Umbilical cord (tissue), 2 donors: Measurements from ENCODE around the gene PDE9A. TPM values are rescaled to one million over a fixed set of nuclear protein-coding genes. Genes with fewer than 3 reads are reported as not detected.
A peak's percentile ranks its signal among the peaks of the same experiment; 100 is the strongest.

Source experiments
- DNase-seq: peaks from one replicate; pipeline ENCODE4 v3.0.0-alpha.2; 2015; ENCODE audit warnings: low spot score
- total RNA-seq: library from RNA; depleted of rRNA; stranded (reverse); fragments of >200 nt; gene quantifications from one replicate; pipeline ENCODE4 v1.2.3, GENCODE V29; 2014; ENCODE audit warnings: low replicate concordance; ENCODE audit not compliant: insufficient read depth

PDE9A gene
- total RNA-seq, 1 donor from 2014 or later, result 2.9 TPM

DNA sequence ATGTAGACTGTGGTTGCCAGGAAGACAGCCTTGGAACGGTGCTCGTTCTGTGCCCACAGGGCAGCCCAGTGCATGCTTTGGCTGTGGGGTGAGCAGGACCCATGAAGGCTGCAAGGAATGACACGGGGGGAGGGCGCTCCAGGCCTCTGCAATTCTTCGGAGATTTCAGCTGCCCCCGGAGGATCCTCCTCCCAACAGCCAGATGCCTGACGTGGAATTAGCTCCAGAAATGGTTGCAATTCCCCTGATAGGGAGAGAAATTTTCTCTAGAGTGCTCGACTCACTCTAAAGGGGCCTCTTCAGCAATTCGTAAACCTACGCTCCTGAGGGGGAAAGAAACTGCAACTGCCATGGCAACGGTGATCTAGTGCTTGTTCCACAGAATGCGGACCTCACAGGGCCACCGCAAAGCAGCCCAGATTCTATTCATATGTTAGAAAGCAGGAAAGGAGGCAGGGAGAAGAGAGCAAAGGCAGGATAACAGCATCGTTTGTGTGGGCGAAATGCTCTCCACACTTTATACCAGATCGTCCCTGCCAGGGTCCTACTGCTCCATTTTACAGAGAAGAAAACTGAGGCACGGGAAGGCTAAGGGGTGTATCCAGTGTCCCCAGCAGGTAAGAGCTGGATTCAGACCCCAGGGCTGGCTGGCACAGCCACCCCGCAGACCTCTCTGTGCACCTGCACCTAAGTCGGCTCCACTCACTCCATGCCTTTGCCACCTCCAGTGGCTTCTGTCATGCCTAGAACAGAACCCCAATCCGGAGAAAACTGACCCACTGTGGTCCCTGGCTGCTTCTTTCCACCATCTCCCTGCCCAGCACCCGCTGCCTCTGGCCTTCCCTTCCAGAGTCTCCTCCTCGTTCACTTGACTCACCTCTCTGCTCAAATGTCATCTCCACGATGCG is 11.9 kb upstream of the PDE9A start:
- peak; percentile 89 for DNase-seq

DNA sequence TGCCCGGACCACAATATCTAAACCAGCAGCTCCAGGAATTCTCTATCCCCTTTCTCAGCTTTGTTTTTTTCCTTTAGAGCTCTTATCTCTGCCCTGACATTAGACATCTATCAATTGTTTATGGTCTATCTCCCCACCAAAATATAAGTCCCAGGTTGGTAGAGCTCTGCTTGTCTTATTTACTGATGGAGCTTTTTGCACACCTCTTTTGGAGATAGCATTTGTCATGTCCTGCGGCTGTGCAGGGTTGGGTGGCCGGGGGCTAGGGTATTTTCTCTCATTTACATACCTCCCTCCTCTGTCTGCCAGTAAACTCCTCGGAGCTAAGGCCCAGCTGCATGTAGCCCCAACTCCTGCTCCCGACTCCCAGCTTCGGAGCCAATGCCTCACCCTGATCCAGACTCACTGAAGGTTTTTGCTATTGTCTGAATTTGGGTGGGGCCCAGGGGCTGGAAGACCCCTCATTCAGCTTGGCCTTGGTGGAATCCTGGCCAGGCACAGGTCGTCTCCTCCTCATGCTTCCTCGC is 11.1 kb upstream of the PDE9A start:
- DNase-seq, result no peak

DNA sequence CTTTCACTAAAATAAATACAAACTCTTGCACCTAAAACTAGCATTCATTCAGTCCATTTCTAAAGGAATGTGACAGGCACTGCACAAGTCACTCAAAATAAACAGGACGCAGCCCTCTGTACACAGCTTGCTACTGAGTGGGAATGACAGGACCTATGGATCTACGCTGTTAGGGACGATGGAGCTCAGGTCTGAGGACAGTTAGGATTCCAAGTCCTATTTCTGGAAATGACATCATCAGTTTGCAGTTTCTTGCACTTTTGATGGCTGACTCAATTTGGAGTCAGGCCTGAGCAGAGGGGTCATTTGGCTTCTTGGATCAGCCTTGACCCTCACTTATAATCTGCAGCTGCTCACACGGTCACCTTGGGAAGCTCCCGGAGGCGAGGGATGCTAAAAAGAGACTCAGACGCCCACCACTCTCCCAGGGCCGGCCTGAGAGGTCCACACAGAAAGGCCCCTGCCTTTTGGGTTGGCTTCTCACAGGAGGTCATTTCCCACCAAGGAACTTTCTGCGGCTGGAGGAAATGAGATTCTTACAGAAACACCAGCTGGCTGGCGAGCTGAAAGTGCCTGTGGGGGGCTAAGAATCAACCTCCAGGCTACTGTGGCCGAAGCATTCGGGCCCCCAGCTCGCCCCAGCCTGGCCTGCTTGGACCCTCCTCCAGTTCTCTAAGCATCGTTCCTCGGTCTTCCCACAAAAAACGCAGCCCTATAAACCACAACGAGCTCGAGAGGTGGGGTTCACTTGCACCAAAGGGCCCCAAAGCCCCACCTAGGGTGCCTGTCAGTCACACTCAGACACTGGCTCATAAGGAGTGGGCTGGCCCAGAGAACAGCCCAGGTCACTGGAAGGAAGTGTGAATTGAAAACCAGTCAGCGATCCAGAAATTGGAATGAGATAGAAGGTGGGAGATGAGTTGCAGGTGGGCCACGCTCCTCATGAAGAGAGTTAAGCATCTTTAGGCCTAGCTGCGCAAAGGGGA is 8.9 kb upstream of the PDE9A start:
- DNase-seq, result peak; percentile 54

DNA sequence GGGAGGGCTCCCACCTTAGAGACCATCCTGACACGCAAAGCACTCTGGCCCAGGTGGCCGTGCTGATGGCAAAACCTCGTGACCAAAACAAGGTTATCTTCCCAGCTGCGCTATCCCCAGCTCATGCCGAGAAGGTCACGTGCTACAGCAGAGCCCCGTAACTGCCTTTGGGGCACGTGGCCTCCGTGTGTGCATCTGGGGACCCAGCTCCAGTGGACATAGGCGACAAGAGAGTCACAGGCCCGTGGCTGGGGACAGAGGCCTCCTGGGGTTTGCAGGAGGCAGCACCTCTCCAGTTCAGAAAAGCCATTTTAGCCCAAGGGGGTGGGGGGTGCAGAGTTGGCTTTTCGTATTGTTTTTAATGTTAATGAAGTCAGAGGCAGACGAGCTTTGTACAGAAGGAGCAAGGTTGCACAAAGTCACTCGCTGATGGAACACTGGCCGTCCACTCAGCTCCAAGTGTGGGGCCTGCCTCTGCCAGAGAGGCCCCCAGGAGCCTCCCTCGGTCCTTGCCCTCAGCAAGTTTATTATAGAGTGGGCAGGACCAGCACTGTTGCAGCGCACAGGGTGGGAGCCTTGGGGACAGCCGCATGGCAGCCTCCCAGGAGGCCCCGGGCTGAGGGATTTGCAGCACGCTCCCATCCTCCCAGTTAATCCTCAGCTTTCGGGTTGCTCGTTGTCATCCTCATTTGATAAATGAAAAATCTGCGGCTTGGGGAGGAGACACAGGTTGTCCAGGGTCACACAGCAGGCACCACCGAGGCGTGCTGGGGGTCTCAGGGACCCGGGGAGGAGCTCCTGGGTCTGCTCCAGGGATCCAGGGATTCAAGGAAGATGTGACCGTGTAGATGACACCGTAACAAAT is 8.0 kb upstream of the PDE9A start:
- no peak for DNase-seq

DNA sequence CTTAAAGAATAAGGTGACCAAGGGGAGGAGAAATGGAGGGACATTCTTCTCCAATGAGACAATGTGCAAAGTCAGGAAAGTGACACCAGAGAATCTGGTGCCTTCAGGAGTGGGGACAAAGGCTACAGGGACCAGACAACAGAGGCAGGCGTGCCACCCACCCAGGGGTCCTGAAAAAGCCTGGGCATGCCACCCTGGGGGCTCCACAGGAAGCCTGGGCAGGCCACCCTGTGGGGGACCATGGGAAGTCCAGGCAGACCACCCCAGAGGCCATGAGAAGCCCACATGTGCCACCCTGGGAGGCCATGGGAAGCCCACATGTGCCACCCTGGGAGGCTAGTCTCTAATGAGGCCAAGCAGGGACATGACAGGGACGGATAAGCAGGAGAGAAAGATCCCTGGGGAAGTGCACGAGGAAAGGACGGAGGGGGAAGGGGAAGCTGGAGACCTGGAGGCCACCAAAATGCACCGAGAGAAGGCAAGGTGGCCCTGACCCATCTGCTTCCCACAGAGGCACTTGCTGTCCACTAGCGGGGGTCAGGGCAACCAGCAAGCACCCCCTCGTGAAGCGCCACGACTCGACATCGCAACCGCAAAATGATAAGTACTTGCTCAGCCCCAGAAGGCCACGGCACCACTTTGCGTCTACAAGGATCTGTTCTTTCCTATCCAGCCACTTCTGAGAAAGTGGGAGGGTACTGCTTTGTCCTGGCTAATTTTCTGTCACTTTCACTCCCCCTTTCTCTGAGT is 7.2 kb upstream of the PDE9A start:
- DNase-seq, result no peak

DNA sequence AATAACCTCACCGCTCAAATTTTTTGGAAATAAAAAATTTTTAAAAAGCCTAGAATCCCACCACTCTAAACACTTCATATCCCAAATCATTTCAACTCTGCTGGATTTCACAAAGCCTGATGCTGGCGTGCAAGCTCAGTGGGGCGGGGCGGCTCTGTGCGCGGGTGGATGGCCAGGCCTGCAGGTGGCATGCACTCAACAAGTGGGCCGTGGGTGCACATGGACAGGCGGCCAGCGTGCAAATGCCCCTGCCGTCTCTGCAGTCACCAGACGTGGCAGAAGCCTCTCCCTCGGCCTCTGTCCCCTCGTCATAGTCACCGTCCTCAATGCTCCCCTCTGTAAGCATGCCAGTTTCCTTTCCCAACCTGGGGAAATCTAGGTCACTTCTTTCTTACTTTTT is 6.6 kb upstream of the PDE9A start:
- no peak for DNase-seq

DNA sequence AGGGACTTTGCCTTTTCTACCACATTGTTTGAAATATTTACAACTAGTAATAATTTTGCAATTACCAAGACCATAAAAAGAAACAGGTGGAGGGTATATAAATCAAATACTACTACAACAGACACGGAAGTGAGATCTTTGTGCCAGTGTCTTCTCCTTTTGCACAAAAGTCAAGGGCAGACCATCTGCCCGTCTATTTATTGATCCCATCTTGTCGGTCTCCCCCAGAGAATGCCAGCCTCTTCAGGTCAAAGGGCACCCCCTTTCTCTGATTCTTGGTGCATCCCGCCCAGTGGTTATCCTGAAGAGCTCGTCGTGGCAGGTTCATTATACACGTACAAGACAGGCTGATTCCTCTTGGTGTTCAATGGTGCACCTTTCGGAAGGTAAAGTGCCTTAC is 4.8 kb upstream of the PDE9A start:
- DNase-seq, result no peak

DNA sequence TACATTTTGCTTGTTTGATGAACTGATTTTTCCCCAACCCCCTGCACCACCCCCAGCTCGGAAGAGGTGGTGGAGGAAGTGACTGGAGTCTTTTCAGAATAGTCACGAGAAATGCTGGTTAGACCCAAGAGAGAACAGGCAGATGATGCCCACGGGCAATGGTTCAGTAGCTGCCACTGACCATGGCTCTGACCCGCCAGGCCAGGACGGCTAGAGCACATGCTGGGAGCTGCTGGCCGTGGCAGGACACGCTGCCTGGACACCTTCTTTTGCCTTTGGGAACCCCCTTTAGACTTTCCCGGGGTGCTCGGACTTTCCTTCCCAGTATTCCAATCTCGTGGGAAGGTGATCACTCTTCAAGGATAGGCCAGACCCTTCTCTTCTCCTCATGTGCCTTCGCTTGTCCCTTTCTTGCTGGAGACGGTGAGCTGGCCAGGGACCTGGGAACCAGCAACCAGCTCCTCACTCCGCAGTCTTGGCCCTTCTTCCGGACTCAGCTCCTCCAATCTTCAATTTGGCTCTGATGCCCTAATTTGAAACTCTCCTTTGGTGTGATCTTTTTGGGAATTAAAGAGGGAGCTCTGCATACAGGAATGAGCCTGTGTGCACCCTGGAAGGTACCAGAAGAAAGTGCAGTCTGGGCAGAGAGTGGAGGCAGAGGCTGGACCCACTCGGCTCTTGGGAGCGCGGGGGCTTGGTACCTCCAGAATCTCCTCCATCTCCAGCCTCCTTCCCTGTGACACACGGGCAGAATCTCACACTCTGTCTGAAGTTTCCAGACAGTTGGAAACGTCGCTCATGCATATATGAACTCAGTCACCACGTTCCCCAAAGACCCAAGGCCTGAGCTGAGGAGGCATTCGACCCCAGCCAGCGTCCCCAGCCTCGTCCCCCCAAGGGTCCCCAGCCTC is 4.0 kb upstream of the PDE9A start:
- no peak for DNase-seq

DNA sequence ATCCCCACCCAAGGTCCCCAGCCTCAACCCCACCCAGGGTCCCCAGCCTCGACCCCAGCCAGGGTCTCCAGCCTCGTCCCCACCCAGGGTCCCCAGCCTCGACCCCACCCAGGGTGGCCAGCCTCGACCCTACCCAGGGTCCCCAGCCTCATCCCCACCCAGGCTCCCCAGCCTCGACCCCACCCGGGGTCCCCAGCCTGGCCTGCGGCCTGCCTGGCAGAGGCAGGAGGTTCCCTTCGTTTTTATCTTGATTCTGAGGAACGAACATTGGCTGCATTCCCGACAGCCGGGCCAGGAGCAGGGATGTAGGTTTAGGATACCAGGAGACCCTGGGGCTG is 3.4 kb upstream of the PDE9A start:
- DNase-seq, result no peak

DNA sequence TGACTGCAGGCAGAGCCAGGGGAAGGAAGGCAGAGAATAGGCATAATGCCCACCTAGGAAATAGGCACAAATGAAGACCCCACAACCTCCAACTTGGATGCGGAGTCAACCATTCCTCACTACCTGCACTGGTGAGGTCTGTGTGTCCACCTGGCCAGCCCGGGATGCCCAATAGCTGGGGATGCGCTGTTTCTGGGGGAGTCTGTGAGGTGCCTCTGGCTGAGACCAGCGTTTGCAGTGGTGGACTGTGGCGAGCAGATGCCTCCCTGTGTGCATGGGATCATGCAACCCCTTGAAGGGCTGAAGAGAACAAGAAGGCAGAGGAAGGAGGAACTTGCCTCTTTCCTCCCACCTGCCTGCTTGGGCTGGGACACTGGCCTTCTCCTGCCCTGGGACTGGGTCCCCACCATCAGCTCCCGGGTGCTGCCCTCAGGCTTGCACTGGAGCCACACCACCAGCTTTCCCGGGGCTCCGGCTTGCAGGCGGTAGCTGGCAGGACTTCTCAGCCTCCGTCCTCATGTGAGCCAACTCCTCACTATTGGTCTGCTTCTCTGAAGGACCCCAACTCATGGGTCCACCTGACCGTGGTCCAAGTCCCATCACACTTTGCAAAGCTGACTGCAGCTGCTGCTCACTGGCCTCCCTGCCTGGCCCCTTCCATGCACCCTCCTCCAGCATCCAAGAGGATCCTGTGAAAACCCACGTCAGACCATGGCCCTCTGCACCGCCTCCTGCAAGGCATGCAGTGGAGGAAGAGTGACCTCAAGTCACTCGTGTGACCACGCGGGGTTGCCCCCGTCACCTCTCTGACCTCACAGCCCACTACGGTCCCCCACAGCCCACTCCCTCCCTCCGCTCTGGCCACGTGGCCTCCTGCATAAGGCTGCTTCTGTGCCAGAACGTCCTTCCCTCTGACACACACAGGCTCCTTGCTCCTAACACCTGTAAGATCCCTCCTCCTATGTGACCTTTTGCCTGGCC is 2.7 kb upstream of the PDE9A start:
- DNase-seq, result no peak

DNA sequence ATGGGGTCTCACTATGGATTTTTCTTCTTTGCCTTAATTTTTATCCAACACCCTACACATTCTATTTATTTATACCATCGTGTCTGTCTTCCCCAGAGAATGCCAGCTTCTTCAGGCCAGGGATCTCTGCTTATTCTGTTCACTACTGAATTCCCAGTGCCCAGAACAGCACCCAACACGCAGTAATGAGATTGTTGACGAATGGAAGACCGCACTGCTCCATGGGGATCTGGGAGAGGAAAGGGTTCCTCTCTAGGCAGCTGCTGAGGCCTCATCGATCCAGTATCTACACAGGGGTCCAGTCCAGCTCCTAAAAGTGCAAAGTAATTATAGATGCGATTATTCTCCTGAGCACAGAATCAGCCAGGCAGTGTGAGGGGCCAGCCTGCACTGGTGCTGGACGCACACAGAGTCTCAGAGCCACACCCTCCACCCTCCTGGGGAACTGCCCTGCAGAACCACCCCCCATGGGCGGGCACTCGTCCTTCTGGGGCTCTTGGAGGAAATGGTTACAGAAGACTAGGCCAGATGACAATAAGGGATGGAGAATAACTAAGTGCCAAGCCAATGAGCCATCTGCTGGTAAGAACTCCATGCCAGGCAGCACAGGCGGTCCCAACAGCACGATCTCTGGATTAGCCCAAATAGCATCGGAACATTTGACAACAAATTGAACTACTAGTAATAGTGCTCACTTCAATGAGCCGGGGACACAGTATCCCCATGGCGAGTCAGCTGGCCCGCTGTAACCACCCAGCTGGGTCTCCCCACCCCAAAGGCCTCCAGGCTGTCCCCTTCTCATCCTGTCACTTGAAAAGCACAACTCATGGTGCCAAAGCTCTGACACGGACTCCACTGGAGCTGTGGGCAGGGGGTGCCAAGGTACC is 1.7 kb upstream of the PDE9A start:
- DNase-seq, result peak; percentile 44

DNA sequence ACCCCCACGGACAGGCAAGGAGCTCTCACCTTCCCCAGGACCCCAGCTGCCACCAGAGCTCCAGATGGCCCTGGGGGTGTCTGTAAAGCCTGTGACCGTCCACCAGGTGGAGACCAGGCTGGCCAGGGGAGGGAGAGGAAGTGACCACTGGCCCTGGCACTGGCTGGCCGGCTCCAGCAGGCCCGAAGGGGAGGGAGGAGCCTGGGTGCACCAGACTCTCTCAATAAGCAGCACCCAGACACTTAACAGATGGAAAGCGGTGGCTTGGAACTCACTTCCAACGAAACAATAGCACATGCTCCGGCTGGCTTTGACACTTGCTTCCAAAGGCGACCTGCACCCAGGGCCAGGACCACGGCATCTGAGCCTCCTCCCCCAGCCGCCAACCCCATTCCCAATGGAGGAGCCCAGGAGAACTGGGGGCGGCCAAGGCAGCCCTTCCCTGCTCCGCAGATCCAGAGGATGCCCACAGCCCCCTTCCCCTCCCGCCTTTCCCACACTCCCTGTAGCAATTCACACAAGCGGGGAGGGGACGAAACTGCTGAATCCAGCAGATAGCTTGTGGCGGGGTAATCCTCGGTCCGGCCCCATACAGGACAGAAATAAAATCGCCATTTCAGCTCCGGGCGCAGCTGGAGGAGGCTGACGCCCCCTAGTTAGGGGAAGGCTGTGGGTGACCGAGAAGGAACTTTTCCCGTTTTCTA is 742 bp upstream of the PDE9A start:
- DNase-seq, result peak; percentile 74

DNA sequence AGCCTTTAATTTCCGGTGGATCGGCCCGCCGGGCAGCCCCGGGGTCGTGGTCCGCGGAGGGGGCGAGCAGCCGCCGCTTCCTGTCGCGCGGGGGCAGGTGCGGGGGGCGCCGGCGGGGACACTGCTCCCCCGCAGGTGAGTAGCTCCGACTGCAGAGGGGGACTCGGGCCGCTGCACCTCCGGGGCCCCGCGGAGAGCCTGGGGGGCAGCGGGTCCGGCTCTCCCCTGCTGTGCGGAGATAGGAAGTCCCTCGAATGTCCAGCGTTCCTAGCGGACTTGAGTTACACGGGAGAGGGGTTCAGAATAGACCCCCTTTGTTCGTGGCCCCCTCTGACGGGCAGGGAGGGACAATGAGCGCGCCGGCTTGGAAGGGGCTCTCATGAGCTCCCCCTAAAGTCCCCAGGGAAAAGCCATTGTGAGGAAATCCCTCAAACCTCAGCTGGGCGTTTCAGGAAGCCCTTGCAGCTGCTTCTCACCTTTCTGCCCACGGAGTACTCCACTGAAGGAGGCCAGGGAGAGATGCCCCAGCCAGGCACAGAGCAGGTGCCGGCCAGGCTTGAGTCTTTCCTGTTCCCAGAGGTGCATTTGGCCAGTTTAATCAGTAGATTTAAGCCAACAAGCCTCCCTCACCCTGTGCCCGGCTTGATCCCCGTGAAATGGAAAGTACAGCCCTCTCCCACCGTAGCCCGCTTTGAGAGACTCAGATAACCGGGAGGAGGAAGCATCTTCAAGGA is 925 bp downstream of the PDE9A start:
- DNase-seq, result peak; percentile 45

DNA sequence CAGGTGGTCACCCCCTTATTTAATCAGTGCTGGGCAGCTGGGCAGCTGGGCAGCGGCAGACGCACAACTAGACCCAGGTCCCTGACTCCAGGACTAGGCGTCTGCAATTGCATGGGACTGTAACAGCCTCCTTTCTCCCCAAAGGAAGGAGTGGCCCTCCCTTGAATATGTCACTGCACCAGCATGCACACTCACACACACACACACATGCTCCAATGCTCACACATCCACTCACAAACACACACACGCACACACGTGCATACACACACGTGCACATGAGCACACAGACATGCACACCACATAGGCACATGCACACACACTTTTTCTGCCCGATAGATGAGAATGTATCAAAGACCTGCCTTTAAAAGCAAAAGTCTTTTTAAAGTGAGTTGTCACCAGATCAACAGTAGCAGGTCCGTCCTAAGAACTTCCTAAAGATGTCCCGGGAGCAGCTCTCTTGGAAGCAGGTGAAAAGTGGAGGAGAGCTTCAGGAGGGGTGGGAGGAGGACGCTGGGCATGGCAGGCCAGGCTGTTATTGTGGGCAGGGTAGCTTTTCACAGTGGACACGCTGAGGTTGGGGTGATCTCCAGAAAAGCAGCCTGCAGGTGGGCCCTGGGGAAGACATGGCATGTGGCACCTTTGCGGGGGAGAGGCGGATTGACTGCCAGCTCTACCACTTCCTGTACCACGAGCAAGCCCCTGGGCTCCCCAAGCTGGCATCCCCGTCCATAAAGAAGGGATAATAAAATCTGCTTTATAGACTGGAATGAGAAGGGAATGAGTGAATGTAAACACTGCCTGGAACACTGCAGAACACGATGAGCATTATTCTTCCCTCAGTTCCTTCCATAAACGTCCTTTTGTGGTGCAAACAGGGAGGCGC is 1.7 kb downstream of the PDE9A start:
- no peak for DNase-seq
